ENCODE data around the gene GMCL2. TPM values are rescaled to one million over a fixed set of nuclear protein-coding genes. Genes with fewer than 3 reads are reported as not detected.

GMCL2 gene
- polyA plus RNA-seq, 1 of the 3 experiments (the other 2 are of a cell fraction), result not detected

- TF ChIP-seq EZH2phosphoT487 (IDR thresholded peaks at IDR 0.05; ENCODE audit: borderline replicate concordance, low read depth), result no peak
These were observed 25.3 kb upstream of the GMCL2 start (continued) for GRCh38 chr5:178212241-178213002.

- no peak overlapping the region for H2AFZ ChIP-seq (ENCODE audit: low read depth)
- H3K9me2 ChIP-seq, result no peaks in the 10 kb centered on the region
- TF ChIP-seq PBX3 (IDR thresholded peaks at IDR 0.05) (0 out of 2 replicates have a peak, but pooled peaks have one; percentile 4), GATA2 (CRISPR knock-in tag; IDR thresholded peaks at IDR 0.05) (no peak)
- DNase-seq, result no peak
- WGBS (ENCODE audit: low lambda C conversion rate), result 76% methylated on average over 8 of the region's 8 CpGs
- no peaks in the 10 kb centered on the region for H3K27me3 ChIP-seq (ENCODE audit: insufficient read depth)
- H3K79me2 ChIP-seq (ENCODE audit: insufficient read depth), result peaks cover 63% of the 10 kb centered on the region
- H3K4me2 ChIP-seq, result no peak overlapping the region
- no peak overlapping the region for H3K27ac ChIP-seq (ENCODE audit: low read depth in 2 of 2, low read length in 1 of 2)
- ChIA-PET CTCF (interaction anchor here (0.6 to 1.3 kb wide), 3 partner anchors 10 to 326 kb away, joined by 3 read pairs; no protein-coding TSS in a partner anchor), POLR2A (interaction anchor here (1.3 to 2.1 kb wide), 2 partner anchors 7 to 57 kb away, joined by 3 to 9 read pairs; partner anchors contain the start of genes HNRNPAB and NHP2)
- H4K20me1 ChIP-seq (ENCODE audit: insufficient read depth), result peaks cover 74% of the 10 kb centered on the region
- peaks cover 49 to 96% of the 10 kb centered on the region in 2 experiments for H3K36me3 ChIP-seq (replicated peaks in 1 of 2; ENCODE audit: control insufficient read depth in 1 of 2, insufficient read depth in 2 of 2, low read length in 1 of 2)
- H3K4me1 ChIP-seq (ENCODE audit: control insufficient read depth in 1 of 2, insufficient read depth in 2 of 2, low read depth in 1 of 2, low read length in 1 of 2), result peaks cover 10 to 27% of the 10 kb centered on the region in 2 experiments
- H3K4me3 ChIP-seq (ENCODE audit: low read depth in 2 of 2, low read length in 1 of 2), result no peak overlapping the region
- no peak overlapping the region for H3K9ac ChIP-seq
- H3F3A ChIP-seq (replicated peaks; ENCODE audit: insufficient read depth), result peaks cover 7% of the 10 kb centered on the region
- H3K9me3 ChIP-seq, result no peaks in the 10 kb centered on the region
These were observed 24.2 kb upstream of the GMCL2 start for GRCh38 chr5:178211095-178212048.

GRCh38 chr5:178210686-178211085, 23.5 kb upstream of the GMCL2 start:
- no peaks in the 10 kb centered on the region for H3K9me3 ChIP-seq
- peaks cover 46 to 96% of the 10 kb centered on the region in 2 experiments for H3K36me3 ChIP-seq (replicated peaks in 1 of 2; ENCODE audit: control insufficient read depth in 1 of 2, insufficient read depth in 2 of 2, low read length in 1 of 2)
- H4K20me1 ChIP-seq (ENCODE audit: insufficient read depth), result peaks cover 81% of the 10 kb centered on the region
- WGBS (ENCODE audit: low lambda C conversion rate), result 96% methylated on average over 5 of the region's 5 CpGs
- peaks cover 70% of the 10 kb centered on the region for H3K79me2 ChIP-seq (ENCODE audit: insufficient read depth)
- no peak overlapping the region for H3K4me2 ChIP-seq
- TF ChIP-seq TAF1 (IDR thresholded peaks at IDR 0.05; ENCODE audit: borderline replicate concordance, low read depth, low read length) (no peak), GABPA (IDR thresholded peaks at IDR 0.05; ENCODE audit: low read depth) (no peak), SMC3 (IDR thresholded peaks at IDR 0.05; ENCODE audit: low read depth, low read length) (no peak), REST (IDR thresholded peaks at IDR 0.05; ENCODE audit: low read depth, low read length) (no peak)
- CTCF ChIA-PET, result interaction anchor here (1.3 kb wide), 1 partner anchor 13 kb away, joined by 3 read pairs; no protein-coding TSS in a partner anchor
- H3K27ac ChIP-seq (ENCODE audit: low read depth in 2 of 2, low read length in 1 of 2), result no peak overlapping the region
- H3F3A ChIP-seq (replicated peaks; ENCODE audit: insufficient read depth), result peaks cover 7% of the 10 kb centered on the region
- H3K9me2 ChIP-seq, result no peaks in the 10 kb centered on the region
- peaks cover 14 to 33% of the 10 kb centered on the region in 2 experiments for H3K4me1 ChIP-seq (ENCODE audit: control insufficient read depth in 1 of 2, insufficient read depth in 2 of 2, low read depth in 1 of 2, low read length in 1 of 2)
- no peak overlapping the region for H3K4me3 ChIP-seq (ENCODE audit: low read depth in 2 of 2, low read length in 1 of 2)
- H3K27me3 ChIP-seq (ENCODE audit: insufficient read depth), result no peaks in the 10 kb centered on the region
- DNase-seq, result no peak
- no peak overlapping the region for H3K9ac ChIP-seq
- no peak overlapping the region for H2AFZ ChIP-seq (ENCODE audit: low read depth)
- POLR2A ChIA-PET, result no interaction called here
